IPS-11a (cell line): Measurements from ENCODE around the gene LMO1.

Experiments
- H3K4me3 ChIP-seq: one replicate; pipeline ENCODE4 v1.5.1; 2013; ENCODE audit warnings: low read depth, low read length, control low read depth

LMO1 gene

DNA sequence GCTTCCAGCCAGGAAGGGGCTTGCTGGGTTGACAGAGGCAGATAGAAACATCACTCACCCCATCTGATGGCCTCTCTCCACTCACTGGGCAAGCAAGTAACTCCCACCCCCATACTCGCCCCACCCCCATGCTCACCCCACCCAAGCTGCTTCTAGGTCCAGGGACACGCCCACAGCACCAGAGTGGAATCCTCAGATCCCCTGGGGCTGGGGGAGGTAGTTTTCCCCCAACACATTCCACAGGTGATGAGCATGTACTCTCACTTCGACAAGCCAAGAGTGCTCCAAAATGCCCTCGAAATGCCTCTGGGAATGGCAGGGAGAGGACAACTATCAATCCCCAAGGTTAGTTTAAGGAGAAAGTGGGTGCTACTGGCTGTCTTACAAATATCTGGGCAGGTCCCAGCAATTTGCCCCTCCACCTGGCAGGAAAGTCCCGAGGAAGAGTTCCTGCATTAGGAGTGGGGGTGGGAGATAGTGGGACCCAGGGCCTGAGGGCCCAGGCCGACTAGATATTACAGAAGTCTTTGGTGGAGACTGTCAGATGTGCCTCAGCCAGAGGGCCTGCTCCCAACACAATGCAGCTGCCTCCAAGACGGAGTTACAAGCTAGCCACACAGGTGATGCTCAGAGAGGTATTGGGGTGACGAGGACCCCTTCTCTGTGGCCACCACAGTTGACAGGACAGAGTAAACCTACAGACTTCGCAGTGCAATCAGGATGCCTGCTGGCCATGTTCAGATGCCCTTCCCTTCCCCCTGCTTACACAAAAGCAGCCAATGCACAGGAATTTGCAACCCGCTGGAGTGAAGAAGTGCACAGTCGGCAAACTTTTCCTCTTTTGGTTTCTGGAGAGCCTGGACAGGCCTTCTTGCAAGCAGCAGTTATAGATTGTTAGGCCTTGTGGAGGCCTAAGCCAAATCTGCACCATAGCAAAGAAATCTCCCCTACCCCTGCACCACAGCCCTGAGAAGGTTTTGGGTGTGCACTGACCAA is 2.9 kb upstream of the LMO1 start:
- H3K4me3 ChIP-seq = no peak overlapping the region

DNA sequence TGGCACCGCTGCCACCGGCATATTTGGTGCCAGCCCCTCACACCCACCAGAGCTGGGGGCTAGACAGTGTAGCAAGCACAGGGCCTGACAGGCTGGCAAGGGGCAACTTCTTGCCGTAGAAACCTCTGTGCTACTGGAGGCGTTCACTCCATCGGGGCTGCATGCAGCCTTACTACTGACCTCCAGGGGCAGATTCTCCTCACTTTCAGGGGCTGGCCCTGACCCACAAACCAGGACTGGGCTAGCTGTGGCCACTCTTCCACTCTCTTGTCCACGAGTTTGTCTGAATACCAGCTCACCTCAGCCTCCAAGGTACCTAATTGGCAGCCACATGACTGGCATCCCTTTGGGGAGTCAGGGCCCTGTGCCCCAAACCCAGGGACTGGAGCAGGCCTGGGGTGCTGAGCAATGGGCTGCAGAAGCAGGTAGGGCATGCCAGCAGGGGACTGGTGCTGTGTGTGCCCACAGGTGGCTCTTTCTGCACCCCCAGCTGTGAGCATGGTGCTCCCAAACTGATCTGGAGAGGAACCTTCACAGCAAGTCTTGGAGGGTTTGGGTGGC is 2.1 kb upstream of the LMO1 start:
- H3K4me3 ChIP-seq = no peak overlapping the region

DNA sequence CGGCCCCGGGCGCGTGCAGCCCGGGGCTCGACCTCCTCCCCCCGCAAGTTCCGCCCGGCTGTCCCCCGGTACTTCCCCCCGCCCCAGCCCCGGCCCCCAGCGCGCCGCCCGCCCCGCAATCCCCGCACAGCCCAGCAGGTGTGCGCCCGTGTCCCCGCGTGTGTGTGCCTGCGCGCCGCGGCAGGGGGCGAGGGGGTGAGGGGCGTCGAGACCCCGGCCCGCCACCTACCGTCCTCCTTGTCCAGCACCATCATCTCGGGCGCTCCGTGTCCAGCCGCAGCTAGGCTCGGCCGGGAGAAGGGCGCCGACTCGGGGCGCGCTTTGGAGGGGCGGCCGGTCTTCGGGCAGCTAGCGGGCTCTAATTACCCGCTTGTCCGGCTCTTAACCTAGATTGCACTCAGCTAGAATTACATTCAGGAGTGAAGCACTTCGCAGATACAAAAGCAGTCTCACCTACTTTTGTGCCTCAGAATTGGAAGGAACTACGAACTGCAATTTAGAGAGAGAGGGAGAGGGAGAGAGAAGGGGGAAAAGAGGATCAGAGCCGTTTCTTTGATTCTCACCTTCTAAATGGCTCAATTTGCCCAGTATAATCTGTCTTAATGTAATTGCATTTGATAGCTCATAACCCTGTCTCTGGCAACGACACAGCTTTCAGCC is 439 bp downstream of the LMO1 start:
- H3K4me3 ChIP-seq = peak overlapping the region; percentile 39

- H3K4me3 ChIP-seq = peak overlapping the region; percentile 39
Observed at GRCh38 chr11:8262552-8263108, 1.0 kb downstream of the LMO1 start.

GRCh38 chr11:8261921-8262551 is 1.6 kb downstream of the LMO1 start:
- peak overlapping the region; percentile 39 for H3K4me3 ChIP-seq

DNA sequence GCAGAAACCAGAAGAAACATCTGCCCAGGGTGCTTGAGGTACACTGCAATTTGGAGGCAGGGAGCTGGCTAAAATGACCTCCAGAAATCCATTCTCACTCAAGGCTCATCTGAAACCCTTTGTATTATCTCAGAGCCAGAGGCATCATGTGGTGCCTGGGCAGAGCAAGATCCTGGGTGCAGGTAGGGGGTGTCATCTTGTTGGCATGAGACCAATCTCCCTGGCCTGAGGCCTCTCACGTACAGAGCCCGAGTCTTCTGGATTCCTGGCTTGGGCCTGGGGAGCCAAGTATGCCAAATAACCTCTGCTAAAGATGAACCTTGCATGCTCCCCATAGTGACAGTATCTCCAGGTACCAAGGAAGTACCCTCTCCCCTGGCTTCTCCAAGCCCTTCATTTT is 2.4 kb downstream of the LMO1 start:
- no peak overlapping the region for H3K4me3 ChIP-seq

GRCh38 chr11:8260202-8260966 is 3.3 kb downstream of the LMO1 start:
- H3K4me3 ChIP-seq = no peak overlapping the region

GRCh38 chr11:8259306-8259959 is 4.2 kb downstream of the LMO1 start:
- H3K4me3 ChIP-seq = no peak overlapping the region

DNA sequence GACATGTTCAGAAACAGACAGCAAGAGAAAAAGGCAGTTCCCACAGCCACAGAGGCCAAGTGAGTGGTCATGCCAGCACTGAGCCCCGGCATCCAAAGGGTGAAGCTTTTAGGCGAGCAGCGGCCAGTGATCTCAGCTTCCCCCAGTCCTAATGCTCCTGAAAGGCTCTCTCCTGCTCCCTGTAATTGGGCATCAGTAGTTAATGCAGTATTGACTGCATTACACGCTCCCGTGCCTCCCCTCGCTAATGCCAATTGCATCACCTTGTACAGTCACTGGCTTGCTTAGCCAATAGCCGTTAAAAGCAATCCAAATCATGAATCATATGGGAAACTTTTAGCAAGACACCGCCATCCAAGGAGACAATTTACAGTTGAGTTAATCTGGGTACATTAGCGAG is 4.9 kb downstream of the LMO1 start:
- no peak overlapping the region for H3K4me3 ChIP-seq

GRCh38 chr11:8258289-8258688 is 5.4 kb downstream of the LMO1 start:
- no peak overlapping the region for H3K4me3 ChIP-seq

DNA sequence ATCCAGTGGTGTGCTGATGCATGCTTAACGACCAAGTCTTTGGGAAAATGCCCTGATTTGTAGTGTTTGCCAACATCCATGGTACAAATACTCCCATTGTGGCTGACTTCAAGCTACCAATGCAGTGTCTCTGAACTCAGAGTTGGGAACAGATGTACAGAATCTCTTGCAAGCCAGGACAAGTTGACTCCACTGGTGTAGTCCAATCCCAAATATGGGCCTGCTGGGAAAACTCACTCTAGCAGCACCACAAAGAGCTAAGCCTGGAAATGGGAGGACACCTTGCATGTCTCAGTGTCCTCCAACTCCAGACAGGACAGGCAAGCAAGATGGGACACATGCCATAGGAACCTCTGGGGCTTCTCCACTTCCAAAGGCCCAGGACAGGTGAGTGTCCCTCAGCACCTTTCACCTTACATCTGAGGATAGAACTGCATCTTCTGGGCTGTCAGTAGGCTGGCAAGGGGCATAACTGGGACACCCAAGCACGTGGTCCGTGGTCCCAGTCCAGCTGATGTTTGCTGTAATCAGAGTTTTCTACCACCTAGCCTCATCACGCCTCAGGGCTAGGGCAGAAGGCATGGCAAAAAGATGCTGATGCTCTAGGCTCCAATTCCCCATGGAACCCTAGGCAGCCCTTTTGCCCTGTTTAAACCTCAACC is 6.5 kb downstream of the LMO1 start:
- no peak overlapping the region for H3K4me3 ChIP-seq

- H3K4me3 ChIP-seq = no peak overlapping the region
Observed at GRCh38 chr11:8256271-8257002, 7.2 kb downstream of the LMO1 start.

DNA sequence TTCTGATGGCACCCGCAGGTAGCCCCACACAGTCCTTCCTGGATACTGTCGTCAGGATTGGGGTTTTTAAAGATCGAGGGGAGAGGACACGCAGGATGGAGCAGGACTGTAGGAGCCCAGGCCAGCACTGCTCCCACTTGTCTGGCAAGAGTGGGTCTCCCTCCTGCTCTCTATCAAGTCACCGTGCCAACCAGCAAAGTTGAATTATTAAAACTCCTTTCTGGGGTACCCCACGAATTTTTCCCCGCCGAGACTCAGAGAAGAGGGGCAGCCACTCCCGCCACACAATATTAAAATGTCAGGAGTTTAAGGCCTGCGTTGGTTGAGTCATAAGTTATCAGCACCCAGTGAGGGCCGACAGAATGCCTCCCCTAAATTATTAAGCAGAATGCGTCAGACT is 10.1 kb downstream of the LMO1 start:
- no peak overlapping the region for H3K4me3 ChIP-seq

DNA sequence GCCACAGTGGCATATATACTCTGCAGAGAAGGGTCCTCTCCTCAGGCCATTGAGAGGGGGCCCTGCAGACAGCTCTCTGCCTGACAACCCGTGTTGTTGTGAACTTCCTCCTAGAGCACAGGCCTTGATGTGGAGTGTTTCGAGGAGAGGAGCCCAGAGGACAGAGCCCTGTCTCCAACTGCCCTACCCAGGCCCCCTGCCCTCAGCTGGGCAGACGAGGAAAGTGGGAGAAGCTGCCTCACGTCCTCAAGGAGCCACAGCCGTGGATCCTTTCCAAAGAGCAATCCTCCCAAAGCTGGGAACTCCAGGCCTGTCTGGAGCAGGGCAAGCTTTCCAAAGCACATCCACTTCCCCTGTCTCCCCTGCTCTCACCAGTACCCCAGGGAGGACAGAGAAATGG is 10.7 kb downstream of the LMO1 start:
- no peak overlapping the region for H3K4me3 ChIP-seq

GRCh38 chr11:8252388-8252787 is 11.3 kb downstream of the LMO1 start:
- H3K4me3 ChIP-seq = no peak overlapping the region

- H3K4me3 ChIP-seq = no peak overlapping the region
Observed at GRCh38 chr11:8251616-8252295, 11.9 kb downstream of the LMO1 start.

GRCh38 chr11:8250981-8251615 is 12.6 kb downstream of the LMO1 start:
- H3K4me3 ChIP-seq = no peak overlapping the region

DNA sequence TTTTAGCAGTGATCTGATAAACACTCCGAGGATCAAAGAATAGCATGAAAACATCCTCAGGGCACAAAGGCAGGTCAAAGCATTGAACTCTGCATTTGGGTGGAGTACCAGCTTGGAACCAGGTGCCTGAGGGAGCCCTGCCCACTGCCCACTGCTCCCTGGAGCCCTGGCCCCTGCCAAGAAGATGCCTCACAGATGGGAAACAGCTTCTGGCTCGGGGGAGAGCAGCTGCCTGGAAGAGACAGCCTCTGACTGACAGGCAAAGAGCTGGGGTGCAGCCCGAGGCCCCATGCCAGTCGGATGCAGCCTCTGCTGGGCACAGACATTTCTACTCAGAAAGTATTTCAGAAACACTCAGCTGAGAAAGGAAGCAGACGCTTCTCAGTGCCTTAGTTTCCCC is 13.2 kb downstream of the LMO1 start:
- no peak overlapping the region for H3K4me3 ChIP-seq
